GM12872 (cell line): ENCODE results near the gene ITGB6.

ENCODE experiments used
- TF ChIP-seq, protein P1 (sequence below): IDR thresholded peaks from 3 replicates; pipeline ENCODE4 v1.5.1; 2011; ENCODE audit warnings: low read depth, mild to moderate bottlenecking, low read length, moderate library complexity; ENCODE audit not compliant: insufficient read depth

The ITGB6 gene

DNA sequence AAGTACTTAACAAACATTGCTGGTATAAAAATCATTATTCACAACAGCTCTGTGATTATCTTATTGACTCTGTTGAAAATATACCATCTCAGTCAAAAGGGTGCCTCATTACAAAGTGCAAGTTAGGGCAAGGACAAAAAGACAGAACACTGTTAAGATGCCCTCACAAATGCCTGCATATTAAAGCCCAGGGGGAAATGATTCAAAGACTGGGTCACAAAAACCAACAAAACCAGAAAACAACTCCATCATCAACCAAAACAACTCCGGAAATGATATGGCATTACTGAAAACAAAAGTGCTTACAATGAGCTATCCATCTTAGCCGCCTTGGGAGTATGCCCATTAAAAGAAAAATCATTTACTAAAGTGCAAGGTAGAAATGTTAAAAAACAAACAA, 147.5 kb downstream of the ITGB6 start:
- TF ChIP-seq, protein P1, sequence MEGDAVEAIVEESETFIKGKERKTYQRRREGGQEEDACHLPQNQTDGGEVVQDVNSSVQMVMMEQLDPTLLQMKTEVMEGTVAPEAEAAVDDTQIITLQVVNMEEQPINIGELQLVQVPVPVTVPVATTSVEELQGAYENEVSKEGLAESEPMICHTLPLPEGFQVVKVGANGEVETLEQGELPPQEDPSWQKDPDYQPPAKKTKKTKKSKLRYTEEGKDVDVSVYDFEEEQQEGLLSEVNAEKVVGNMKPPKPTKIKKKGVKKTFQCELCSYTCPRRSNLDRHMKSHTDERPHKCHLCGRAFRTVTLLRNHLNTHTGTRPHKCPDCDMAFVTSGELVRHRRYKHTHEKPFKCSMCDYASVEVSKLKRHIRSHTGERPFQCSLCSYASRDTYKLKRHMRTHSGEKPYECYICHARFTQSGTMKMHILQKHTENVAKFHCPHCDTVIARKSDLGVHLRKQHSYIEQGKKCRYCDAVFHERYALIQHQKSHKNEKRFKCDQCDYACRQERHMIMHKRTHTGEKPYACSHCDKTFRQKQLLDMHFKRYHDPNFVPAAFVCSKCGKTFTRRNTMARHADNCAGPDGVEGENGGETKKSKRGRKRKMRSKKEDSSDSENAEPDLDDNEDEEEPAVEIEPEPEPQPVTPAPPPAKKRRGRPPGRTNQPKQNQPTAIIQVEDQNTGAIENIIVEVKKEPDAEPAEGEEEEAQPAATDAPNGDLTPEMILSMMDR = no peak

DNA sequence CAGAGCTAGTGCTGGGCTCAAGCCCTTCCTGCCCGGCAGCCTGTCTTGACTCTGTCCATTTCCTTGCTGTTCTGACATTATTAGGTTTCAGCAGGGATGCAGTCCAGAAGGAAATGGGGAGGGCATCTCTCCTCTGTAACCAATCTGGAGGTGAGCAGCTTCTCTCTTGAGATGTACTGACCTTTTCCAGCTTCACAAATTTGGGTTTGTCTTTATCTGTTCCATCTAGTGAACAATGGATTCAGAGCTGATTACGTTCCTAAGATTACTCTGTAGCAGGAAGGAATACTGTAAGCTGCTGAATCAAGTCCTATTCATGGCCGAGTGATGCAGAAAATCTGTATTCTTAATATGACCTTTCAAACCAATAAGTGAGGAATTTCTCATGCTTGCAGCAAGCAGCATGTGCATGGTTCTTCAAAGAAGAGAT, 148.7 kb downstream of the ITGB6 start:
- TF ChIP-seq, protein P1 = no peak

DNA sequence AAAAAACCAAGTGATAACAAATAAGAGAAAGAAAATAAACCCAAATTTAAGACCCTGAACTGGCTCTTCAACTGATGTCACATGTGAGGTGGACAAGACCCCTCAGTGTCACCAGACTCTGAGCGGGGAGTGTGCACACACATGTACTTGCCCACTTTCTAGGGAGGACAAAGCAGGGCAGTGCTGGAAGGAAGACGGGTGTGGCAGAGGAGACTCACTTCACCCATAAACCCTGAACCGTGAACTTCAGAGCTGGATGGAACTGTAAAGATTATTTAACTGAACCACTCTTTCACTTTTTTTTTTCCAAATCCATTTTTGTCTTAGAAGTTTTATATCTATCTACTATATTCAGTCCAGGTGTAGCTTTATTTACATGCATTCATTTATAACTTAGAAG, 149.9 kb downstream of the ITGB6 start:
- TF ChIP-seq, protein P1 = no peak
